Immature natural killer cell (primary cell): ENCODE data around the gene TBC1D16. TPM values are rescaled to one million over a fixed set of nuclear protein-coding genes. Genes with fewer than 3 reads are reported as not detected.

Experiments
- DNase-seq, 3 donors: peaks; one replicate each; pipeline ENCODE4 v3.0.0; 2022; ENCODE audit warnings: mixed read lengths in 1 of 3
- H3K27ac Mint-ChIP-seq, 6 donors: one replicate each; pipeline ENCODE4 v1.8.0; 2020; ENCODE audit warnings: mixed read lengths in 6 of 6, mild to moderate bottlenecking in 5 of 6, inconsistent platforms in 4 of 6, moderate library complexity in 3 of 6
- H3K27me3 Mint-ChIP-seq, 3 donors: one replicate each; pipeline ENCODE4 v1.8.0; 2020 to 2021; ENCODE audit warnings: low read depth in 3 of 3, mild to moderate bottlenecking in 3 of 3, mixed read lengths in 3 of 3, moderate library complexity in 3 of 3, inconsistent platforms in 1 of 3
- H3K36me3 Mint-ChIP-seq, 3 donors: one replicate each; pipeline ENCODE4 v1.8.0; 2020; ENCODE audit warnings: mixed read lengths in 3 of 3, inconsistent platforms in 2 of 3, mild to moderate bottlenecking in 2 of 3
- H3K4me1 Mint-ChIP-seq, 2 donors: one replicate each; pipeline ENCODE4 v1.8.0; 2020; ENCODE audit warnings: inconsistent platforms in 2 of 2, mild to moderate bottlenecking in 2 of 2, mixed read lengths in 2 of 2, moderate library complexity in 1 of 2
- H3K4me3 Mint-ChIP-seq, 5 donors: one replicate each; pipeline ENCODE4 v1.8.0; 2020; ENCODE audit warnings: mild to moderate bottlenecking in 5 of 5, mixed read lengths in 5 of 5, inconsistent platforms in 3 of 5, moderate library complexity in 3 of 5
- H3K9me3 Mint-ChIP-seq, 6 donors: one replicate each; pipeline ENCODE4 v1.8.0; 2020; ENCODE audit warnings: mild to moderate bottlenecking in 6 of 6, mixed read lengths in 6 of 6, inconsistent platforms in 4 of 6, moderate library complexity in 3 of 6
- polyA plus RNA-seq, 3 donors: library from polyadenylated mRNA; unstranded; fragments of 300-500 nt; fragmentation: Illumina TruSeq; gene quantifications; one replicate each; pipeline ENCODE4 v1.2.3, GENCODE V29; 2021

The TBC1D16 gene, protein sequence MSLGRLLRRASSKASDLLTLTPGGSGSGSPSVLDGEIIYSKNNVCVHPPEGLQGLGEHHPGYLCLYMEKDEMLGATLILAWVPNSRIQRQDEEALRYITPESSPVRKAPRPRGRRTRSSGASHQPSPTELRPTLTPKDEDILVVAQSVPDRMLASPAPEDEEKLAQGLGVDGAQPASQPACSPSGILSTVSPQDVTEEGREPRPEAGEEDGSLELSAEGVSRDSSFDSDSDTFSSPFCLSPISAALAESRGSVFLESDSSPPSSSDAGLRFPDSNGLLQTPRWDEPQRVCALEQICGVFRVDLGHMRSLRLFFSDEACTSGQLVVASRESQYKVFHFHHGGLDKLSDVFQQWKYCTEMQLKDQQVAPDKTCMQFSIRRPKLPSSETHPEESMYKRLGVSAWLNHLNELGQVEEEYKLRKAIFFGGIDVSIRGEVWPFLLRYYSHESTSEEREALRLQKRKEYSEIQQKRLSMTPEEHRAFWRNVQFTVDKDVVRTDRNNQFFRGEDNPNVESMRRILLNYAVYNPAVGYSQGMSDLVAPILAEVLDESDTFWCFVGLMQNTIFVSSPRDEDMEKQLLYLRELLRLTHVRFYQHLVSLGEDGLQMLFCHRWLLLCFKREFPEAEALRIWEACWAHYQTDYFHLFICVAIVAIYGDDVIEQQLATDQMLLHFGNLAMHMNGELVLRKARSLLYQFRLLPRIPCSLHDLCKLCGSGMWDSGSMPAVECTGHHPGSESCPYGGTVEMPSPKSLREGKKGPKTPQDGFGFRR
- polyA plus RNA-seq, result under 1 TPM in 1 of 3 donors, not detected in 2; 0.27 TPM

DNA sequence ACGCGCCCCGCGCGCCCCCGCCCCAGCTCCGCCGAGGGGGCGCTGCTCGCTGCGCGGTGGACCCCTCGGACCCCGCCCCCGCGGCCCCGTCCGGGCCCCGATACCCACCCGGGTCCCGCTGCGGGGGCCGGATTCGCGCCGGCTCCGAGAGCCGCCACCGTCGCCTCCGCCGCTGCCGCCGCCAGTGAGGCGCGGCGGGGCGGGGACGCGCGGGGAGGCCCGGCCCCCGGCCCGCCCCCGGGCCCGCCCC is at the start of gene TBC1D16:
TBC1D16 (minus strand) TSS at position 186 of the 250 bp plus-strand sequence. CDS start 22,325 bp downstream, outside the sequence.
- H3K4me1 Mint-ChIP-seq, result peaks cover 9 to 12% of the 10 kb centered on the region in 2 donors
- peak within 1 kb of the TSS; percentile 80 to 88 (median 86) for H3K4me3 Mint-ChIP-seq
- H3K27ac Mint-ChIP-seq, result peak within 1 kb of the TSS in 5 of 6 donors; percentile 82 to 93 (median 84)
- peak in 1 of 3 donors; percentile 62 for DNase-seq
- no peaks in the 10 kb centered on the region for H3K9me3 Mint-ChIP-seq
- peaks cover 10 to 19% (median 13%) of the 10 kb centered on the region in 3 donors for H3K27me3 Mint-ChIP-seq
- no peaks in the 10 kb centered on the region for H3K36me3 Mint-ChIP-seq

DNA sequence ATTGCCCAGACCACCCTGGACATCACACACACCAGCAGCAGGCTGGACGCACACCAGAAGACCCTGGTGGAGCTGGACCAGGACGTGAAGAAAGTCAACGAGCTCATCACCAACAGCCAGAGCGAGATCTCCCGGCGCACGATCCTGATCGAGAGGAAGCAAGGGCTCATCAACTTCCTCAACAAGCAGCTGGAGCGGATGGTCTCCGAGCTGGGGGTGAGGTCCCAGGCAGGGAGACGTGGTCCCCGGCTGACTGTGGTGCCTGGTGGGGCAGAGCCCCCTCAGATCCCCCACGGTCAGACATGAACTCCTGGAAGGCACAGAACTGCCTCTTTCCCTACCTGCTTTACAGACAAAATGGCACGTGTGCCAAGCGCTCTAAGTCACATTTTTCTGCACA is 49.1 kb upstream of the TBC1D16 start:
- Mint-ChIP-seq H3K4me1 (peaks cover 0 to 2% of the 10 kb centered on the region in 2 donors), H3K4me3 (no peak overlapping the region), H3K36me3 (no peaks in the 10 kb centered on the region), H3K27ac (no peak overlapping the region), H3K27me3 (peaks cover 0 to 3% (median 3%) of the 10 kb centered on the region in 3 donors), H3K9me3 (no peaks in the 10 kb centered on the region)
- no peak for DNase-seq

DNA sequence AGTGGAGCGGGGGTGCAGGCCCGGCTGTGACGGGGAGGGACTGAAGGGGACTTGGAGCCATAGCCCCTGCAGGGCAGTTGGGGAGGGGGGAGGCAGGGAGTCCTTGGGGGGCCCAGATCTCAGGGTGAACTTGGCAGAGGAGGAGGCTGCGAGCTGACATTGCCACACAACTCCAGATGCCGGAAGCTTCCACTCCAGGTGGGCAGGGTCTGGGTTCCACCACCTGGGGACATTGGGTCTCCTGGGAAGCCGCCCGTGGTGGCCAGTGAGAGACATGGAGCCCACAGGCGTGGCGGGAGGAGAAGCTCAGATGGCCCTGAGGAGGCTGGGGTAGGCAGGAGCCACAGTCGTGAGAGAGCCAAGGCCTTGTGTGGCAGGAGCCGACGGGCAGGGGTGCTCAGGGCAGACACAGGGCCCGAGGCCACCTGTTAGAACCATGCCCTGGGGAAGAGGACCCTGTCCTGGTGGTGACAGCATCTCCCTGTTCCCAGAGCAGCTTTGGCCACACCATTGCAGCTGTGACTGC is 47.5 kb upstream of the TBC1D16 start:
- Mint-ChIP-seq H3K9me3 (no peaks in the 10 kb centered on the region), H3K4me1 (peaks cover 0 to 2% of the 10 kb centered on the region in 2 donors), H3K36me3 (no peaks in the 10 kb centered on the region), H3K4me3 (no peak overlapping the region), H3K27ac (no peak overlapping the region), H3K27me3 (peaks cover 0 to 3% (median 3%) of the 10 kb centered on the region in 3 donors)
- no peak for DNase-seq

DNA sequence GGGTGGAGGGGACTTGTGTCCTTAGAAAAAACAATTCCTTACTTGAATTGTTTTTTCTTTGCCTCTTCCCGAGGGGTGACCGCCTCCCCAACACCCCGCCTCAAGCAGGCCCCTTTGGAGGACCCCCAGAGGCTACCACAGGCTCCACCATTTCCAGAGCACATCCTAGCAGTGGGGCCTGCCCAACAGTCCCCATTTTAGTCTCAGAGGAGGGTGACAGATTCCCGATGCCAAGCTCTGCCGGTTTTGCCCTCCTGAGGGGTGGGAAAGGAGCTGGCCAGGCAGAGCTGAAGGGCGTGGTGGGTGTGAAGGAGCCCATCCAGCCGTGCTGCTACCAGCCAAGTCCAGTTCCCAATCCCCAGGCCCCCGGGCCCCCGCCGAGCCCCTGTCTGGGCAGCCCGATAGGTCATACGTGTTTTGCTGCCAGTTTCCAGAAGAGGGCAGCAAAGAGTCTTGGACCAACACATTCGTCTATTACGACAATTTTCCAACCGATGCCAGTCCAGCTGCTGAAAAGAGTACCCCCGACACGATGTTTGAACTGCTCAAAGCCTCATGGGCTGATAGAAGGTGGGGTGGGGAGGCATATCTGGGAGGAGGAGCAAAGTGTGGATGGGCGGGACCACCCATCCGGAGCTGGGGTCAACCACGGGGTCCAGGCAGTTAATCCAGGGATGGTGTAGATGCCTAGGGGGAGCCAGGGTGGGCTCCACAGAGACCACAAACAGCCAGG is 46.9 kb upstream of the TBC1D16 start:
- Mint-ChIP-seq H3K9me3 (no peaks in the 10 kb centered on the region), H3K27me3 (peaks cover 0 to 3% (median 3%) of the 10 kb centered on the region in 3 donors), H3K27ac (no peak overlapping the region), H3K4me3 (no peak overlapping the region), H3K36me3 (no peaks in the 10 kb centered on the region), H3K4me1 (peaks cover 0 to 2% of the 10 kb centered on the region in 2 donors)
- peak; percentile 46 to 55 (median 51) for DNase-seq

DNA sequence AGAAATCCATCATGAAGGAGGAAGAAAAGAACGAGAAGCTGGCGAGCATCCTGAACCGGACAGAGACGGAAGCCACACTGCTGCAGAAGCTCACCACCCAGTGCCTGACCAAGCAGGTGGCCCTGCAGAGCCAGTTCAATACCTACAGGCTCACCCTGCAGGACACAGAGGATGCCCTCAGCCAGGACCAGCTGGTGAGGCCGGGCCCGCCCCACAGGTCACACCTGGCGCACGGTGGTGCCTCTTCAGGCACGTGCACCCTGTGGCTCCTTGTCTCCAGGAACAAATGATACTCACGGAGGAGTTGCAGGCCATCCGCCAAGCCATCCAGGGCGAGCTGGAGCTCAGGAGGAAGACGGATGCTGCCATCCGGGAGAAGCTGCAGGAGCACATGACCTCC is 45.9 kb upstream of the TBC1D16 start:
- peaks cover 0 to 2% of the 10 kb centered on the region in 2 donors for H3K4me1 Mint-ChIP-seq
- no peak for DNase-seq
- no peak overlapping the region for H3K27ac Mint-ChIP-seq
- H3K27me3 Mint-ChIP-seq, result peaks cover 0 to 8% (median 3%) of the 10 kb centered on the region in 3 donors
- no peak overlapping the region for H3K4me3 Mint-ChIP-seq
- H3K9me3 Mint-ChIP-seq, result no peaks in the 10 kb centered on the region
- H3K36me3 Mint-ChIP-seq, result no peaks in the 10 kb centered on the region

DNA sequence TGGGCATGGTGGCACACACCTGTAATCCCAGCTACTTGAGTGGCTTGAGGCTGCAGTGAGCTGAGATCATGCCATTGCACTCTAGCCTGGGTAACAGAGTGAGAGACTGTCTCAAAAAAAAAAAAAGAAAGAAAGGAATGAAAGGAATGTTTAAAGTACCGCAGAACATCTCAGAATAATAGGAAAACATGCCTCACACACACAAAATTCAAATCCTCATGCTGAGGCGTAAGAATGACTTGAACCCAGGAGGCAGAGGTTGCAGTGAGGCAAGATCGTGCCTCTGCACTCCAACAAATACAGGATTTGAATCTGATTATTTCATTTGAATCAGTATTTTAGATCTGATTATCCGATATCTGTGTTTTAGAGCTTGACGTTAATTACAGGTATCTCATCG is 44.4 kb upstream of the TBC1D16 start:
- Mint-ChIP-seq H3K27me3 (peaks cover 2 to 9% (median 2%) of the 10 kb centered on the region in 3 donors), H3K4me3 (no peak overlapping the region), H3K36me3 (no peaks in the 10 kb centered on the region), H3K9me3 (no peaks in the 10 kb centered on the region), H3K27ac (no peak overlapping the region), H3K4me1 (peaks cover 0 to 2% of the 10 kb centered on the region in 2 donors)
- DNase-seq, result no peak

DNA sequence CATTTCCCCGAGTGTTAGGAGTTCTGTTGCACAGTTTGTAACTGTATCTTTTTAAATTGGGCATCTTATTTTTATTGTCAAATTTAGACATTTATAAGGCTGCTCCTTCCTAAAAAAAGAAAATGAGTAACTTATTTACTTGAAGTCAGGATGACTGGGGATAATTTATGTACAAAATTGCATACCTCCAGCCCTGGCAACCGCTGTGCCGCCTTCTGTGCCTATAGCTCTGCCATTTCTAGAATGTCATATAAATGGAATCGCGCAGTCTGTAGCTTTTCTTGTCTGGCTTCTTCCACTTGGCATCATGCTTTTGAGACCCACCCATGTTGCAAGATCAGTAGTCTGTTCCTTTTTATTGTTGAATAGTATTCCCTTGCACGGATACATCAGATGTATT is 36.7 kb upstream of the TBC1D16 start:
- H3K9me3 Mint-ChIP-seq, result no peaks in the 10 kb centered on the region
- peaks cover 0 to 4% of the 10 kb centered on the region in 2 donors for H3K4me1 Mint-ChIP-seq
- no peak for DNase-seq
- H3K27me3 Mint-ChIP-seq, result peaks cover 0 to 10% (median 7%) of the 10 kb centered on the region in 3 donors
- H3K4me3 Mint-ChIP-seq, result no peak overlapping the region
- H3K27ac Mint-ChIP-seq, result no peak overlapping the region
- H3K36me3 Mint-ChIP-seq, result no peaks in the 10 kb centered on the region

DNA sequence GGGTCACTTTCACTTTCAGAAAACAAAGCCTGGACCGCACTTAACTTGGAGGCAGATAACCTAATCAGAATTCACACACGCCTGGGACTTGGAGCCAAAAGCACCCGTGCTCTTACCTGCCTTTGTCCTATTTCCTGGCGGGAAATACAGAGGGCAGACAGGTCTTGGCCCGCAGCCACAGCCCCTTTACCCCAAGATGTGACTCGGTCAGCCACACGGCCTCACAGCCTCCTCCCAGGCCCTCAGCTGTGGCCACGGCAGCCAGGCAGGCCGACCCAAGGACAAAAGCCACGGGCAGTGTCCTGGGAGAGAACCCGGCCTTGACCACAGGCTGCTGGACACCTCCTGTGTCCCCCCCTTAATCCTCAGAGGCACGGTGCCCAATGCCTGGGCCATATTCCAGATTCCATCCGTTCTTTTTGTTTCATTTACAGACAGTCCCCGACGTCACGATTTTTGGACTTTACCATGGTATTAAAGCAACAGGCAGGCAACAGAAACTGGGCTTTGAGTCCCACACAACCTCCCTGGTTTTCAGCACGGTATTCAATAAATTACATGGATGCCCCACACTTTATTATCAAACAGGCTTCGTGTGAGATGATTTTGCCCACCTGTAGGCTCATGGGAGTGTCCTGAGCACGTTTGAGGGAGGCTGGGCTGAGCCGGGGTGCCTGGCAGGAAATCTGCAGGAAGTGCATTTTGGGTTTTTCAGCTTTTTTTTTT is 35.6 kb upstream of the TBC1D16 start:
- H3K27ac Mint-ChIP-seq, result no peak overlapping the region
- DNase-seq, result no peak
- peaks cover 0 to 10% (median 3%) of the 10 kb centered on the region in 3 donors for H3K27me3 Mint-ChIP-seq
- H3K4me3 Mint-ChIP-seq, result no peak overlapping the region
- H3K9me3 Mint-ChIP-seq, result no peaks in the 10 kb centered on the region
- no peaks in the 10 kb centered on the region for H3K36me3 Mint-ChIP-seq
- H3K4me1 Mint-ChIP-seq, result peaks cover 0 to 4% of the 10 kb centered on the region in 2 donors

DNA sequence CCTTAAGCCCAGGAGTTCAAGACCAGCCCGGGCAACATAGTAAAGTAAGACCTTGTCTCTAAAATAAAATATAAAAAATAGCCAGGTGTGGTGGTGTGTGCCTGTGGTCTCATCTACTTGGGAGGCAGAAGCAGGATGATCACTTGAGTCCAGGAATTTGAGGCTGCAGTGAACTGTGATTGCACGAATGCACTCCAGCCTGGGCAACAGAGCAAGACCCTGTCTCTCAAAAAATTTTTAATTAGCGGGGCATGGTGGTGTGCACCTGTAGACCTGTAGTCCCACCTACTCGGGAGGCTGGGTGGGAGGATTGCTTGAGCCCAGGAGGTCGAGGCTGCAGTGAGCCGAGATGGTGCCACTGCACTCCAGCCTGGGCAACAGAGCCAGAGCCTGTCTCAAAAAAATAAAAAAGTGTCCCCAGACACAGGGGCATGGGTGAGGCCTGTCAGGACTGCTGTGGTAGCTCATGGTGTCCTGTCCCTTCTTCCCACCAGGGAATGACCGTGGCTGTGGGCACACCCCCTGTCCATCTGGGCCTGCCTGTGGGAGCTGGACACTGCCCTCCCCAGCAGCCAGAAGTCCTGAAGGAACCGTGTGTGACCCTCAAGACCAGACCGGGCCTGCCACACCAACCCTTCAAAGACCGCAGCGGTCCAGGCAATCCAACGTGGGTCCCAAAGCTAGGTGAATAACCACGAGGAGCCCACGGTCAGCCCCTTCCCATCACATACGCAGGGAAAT is 34.9 kb upstream of the TBC1D16 start:
- H3K9me3 Mint-ChIP-seq, result no peaks in the 10 kb centered on the region
- H3K27ac Mint-ChIP-seq, result no peak overlapping the region
- peaks cover 0 to 4% of the 10 kb centered on the region in 2 donors for H3K4me1 Mint-ChIP-seq
- H3K4me3 Mint-ChIP-seq, result no peak overlapping the region
- no peak for DNase-seq
- peaks cover 0 to 8% (median 3%) of the 10 kb centered on the region in 3 donors for H3K27me3 Mint-ChIP-seq
- H3K36me3 Mint-ChIP-seq, result no peaks in the 10 kb centered on the region

DNA sequence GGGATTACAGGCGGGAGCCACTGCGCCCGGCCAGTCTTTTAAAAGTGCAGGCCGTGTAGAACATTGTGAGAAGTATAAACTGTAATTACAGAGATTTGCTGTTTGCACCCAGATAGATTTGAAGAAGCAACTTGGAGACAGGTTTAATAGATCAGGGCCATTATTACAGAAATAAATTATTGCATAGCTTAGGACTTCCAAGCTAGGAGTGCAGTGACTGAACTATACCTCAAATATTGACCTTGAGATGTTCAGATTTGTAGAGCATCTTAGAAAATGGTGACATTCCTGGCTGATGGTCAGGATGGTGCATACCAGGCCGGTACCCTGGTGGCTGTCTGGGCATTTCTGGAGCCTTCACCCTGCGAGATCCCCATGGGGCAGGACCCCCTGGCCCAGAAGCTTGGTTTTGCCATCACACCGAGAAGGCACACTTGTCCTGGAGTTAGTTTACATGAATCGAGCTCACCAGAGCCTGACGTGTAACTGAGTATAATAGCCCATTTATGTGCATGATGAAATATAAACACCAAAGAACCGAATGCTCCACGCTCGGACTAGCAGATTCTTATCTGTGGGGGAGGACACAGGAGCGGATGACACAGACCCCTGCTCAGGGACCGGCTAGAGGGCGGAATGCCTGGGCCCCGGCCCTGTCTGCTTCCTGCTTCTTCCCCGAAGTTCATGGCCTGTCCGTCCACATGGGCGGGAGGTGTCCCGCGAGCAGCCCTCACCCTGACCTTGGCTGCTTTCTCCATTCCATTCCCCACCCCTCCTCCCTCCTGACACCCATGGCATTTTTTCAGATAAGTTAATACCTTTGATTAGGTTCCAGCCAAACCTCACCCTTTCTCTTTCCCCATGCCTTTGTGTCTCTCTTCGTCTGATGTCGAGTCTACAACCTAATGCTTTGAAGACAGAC is 32.9 kb upstream of the TBC1D16 start:
- H3K9me3 Mint-ChIP-seq, result no peaks in the 10 kb centered on the region
- H3K4me3 Mint-ChIP-seq, result no peak overlapping the region
- no peak for DNase-seq
- H3K36me3 Mint-ChIP-seq, result no peaks in the 10 kb centered on the region
- H3K27me3 Mint-ChIP-seq, result peaks cover 0 to 5% (median 3%) of the 10 kb centered on the region in 3 donors
- H3K4me1 Mint-ChIP-seq, result peaks cover 0 to 4% of the 10 kb centered on the region in 2 donors
- no peak overlapping the region for H3K27ac Mint-ChIP-seq

DNA sequence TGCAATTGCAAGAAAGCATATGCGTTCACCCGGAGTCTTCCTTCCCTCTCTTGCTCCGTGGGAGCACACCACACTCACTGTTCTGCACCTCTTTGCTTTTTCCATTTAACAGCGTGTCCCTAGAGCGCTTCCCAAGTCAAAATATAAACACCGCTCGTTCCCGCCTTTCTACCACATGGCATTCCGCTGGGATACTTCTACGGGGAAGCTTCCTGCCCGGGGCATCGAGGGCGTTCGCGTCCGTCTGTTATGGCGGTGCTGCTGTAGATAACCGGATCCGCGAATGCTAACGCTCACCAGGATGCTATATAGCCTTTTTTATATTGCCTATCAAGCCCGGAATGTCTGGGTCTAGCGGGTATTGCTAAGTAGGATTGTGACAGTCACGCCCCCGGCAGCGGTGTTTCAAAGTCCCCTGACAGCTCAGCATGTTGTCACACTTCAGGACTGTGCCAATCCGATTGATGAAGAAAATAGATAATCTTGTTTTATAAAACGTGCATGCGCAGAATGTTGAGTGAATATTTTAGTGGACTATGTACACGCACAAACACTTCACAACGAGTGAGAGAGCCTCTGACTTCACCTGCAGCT is 31.8 kb upstream of the TBC1D16 start:
- H3K27me3 Mint-ChIP-seq, result peaks cover 0 to 5% (median under 1%) of the 10 kb centered on the region in 3 donors
- no peak overlapping the region for H3K4me3 Mint-ChIP-seq
- no peak overlapping the region for H3K27ac Mint-ChIP-seq
- H3K4me1 Mint-ChIP-seq, result peaks cover 0 to 4% of the 10 kb centered on the region in 2 donors
- DNase-seq, result no peak
- no peaks in the 10 kb centered on the region for H3K36me3 Mint-ChIP-seq
- no peaks in the 10 kb centered on the region for H3K9me3 Mint-ChIP-seq
